Urinary bladder (tissue), 4 donors: ENCODE measurements around the gene KLK6. TPM values are rescaled to one million over a fixed set of nuclear protein-coding genes. Genes with fewer than 3 reads are reported as not detected.

Source experiments
- DNase-seq: peaks from one replicate; pipeline ENCODE4 v3.0.0-alpha.2; 2015; ENCODE audit errors: extremely low spot score
- H3K27ac ChIP-seq: one replicate; pipeline ENCODE4 v1.5.1; 2013; ENCODE audit warnings: low read depth, mild to moderate bottlenecking, moderate library complexity
- H3K36me3 ChIP-seq: one replicate; pipeline ENCODE4 v1.6.1; 2013; ENCODE audit warnings: mild to moderate bottlenecking, moderate library complexity; ENCODE audit not compliant: insufficient read depth
- H3K4me1 ChIP-seq: one replicate; pipeline ENCODE4 v1.6.1; 2013; ENCODE audit warnings: mild to moderate bottlenecking, moderate library complexity; ENCODE audit not compliant: insufficient read depth
- H3K4me3 ChIP-seq: one replicate; pipeline ENCODE4 v1.5.1; 2013; ENCODE audit warnings: low read depth, low read length
- WGBS: extraction: QIAGEN DNeasy Blood & Tissue Kit; methylation state at CpG from one replicate; pipeline ENCODE4 v1.1.7; 2013; 5-methylcytosine and 5-hydroxymethylcytosine counted together
- polyA plus RNA-seq: library from polyadenylated mRNA; stranded (reverse); fragments of 200-250 nt; gene quantifications from one replicate; pipeline ENCODE4 v1.2.3, GENCODE V29; 2013
- total RNA-seq: library from RNA; depleted of rRNA; stranded (reverse); fragments of >200 nt; gene quantifications from one replicate; pipeline ENCODE4 v1.2.3, GENCODE V29; 2014
- donor health status: healthy with polysubstance abuse.
- donor health status: healthy.

KLK6 gene
- not detected for total RNA-seq
- not detected for polyA plus RNA-seq

- H3K27ac ChIP-seq, result no peak within 1 kb of the TSS
- no peak for DNase-seq
- WGBS, result 69% methylated on average over 19 of the region's 19 CpGs
- no peak within 1 kb of the TSS for H3K4me3 ChIP-seq
- H3K4me1 ChIP-seq, result no peaks in the 10 kb centered on the region
- H3K36me3 ChIP-seq, result no peaks in the 10 kb centered on the region
Observed at GRCh38 chr19:50969413-50969760, at the start of gene KLK6. KLK6 (minus strand) TSS chr19:50969591; CDS start chr19:50968104, 1,487 bp downstream.

- H3K27ac ChIP-seq, result no peak overlapping the region
- H3K4me3 ChIP-seq, result no peak overlapping the region
- no peaks in the 10 kb centered on the region for H3K4me1 ChIP-seq
- no peak for DNase-seq
- WGBS, result under 1% methylated on average over 68 of the region's 68 CpGs
- H3K36me3 ChIP-seq, result no peaks in the 10 kb centered on the region
Observed at GRCh38 chr19:51018745-51019543, 49.6 kb upstream of the KLK6 start.

GRCh38 chr19:51016798-51017683 is 47.6 kb upstream of the KLK6 start:
- no peak overlapping the region for H3K27ac ChIP-seq

GRCh38 chr19:51015691-51016267 is 46.4 kb upstream of the KLK6 start:
- no peak overlapping the region for H3K4me3 ChIP-seq
- H3K4me1 ChIP-seq, result no peaks in the 10 kb centered on the region
- no peaks in the 10 kb centered on the region for H3K36me3 ChIP-seq
- 88% methylated on average over 19 of the region's 19 CpGs for WGBS
- no peak overlapping the region for H3K27ac ChIP-seq
- no peak for DNase-seq

More at GRCh38 chr19:51016798-51017683, 47.6 kb upstream of the KLK6 start:
- Histone ChIP-seq H3K36me3 (no peaks in the 10 kb centered on the region), H3K4me3 (no peak overlapping the region), H3K4me1 (no peaks in the 10 kb centered on the region)
- DNase-seq, result no peak
- under 1% methylated on average over 68 of the region's 68 CpGs for WGBS

- 84% methylated on average over 6 of the region's 6 CpGs for WGBS
- Histone ChIP-seq H3K4me1 (no peaks in the 10 kb centered on the region), H3K36me3 (no peaks in the 10 kb centered on the region), H3K4me3 (no peak overlapping the region), H3K27ac (no peak overlapping the region)
- no peak for DNase-seq
Observed at GRCh38 chr19:51014242-51014641, 44.9 kb upstream of the KLK6 start.

- no peak for DNase-seq
- 72% methylated on average over 12 of the region's 12 CpGs for WGBS
- Histone ChIP-seq H3K4me3 (no peak overlapping the region), H3K36me3 (no peaks in the 10 kb centered on the region), H3K27ac (no peak overlapping the region), H3K4me1 (no peaks in the 10 kb centered on the region)
Observed at GRCh38 chr19:51012661-51013190, 43.3 kb upstream of the KLK6 start.

- Histone ChIP-seq H3K36me3 (no peaks in the 10 kb centered on the region), H3K4me3 (no peak overlapping the region), H3K4me1 (no peaks in the 10 kb centered on the region), H3K27ac (no peak overlapping the region)
- WGBS, result 69% methylated on average over 4 of the region's 4 CpGs
- DNase-seq, result no peak
Observed at GRCh38 chr19:51010066-51010795, 40.8 kb upstream of the KLK6 start.

GRCh38 chr19:51009061-51009891 is 39.9 kb upstream of the KLK6 start:
- 71% methylated on average over 19 of the region's 19 CpGs for WGBS
- no peaks in the 10 kb centered on the region for H3K36me3 ChIP-seq
- DNase-seq, result no peak
- no peak overlapping the region for H3K27ac ChIP-seq
- H3K4me3 ChIP-seq, result no peak overlapping the region
- no peaks in the 10 kb centered on the region for H3K4me1 ChIP-seq

GRCh38 chr19:51007488-51007887 is 38.1 kb upstream of the KLK6 start:
- Histone ChIP-seq H3K36me3 (no peaks in the 10 kb centered on the region), H3K27ac (no peak overlapping the region), H3K4me1 (no peaks in the 10 kb centered on the region), H3K4me3 (no peak overlapping the region)
- DNase-seq, result no peak
- WGBS, result 87% methylated on average over 3 of the region's 3 CpGs

- no peaks in the 10 kb centered on the region for H3K4me1 ChIP-seq
- WGBS, result 42% methylated on average over 8 of the region's 8 CpGs
- H3K27ac ChIP-seq, result no peak overlapping the region
- H3K4me3 ChIP-seq, result no peak overlapping the region
- H3K36me3 ChIP-seq, result no peaks in the 10 kb centered on the region
- DNase-seq, result no peak
Observed at GRCh38 chr19:51006406-51006805, 37.0 kb upstream of the KLK6 start.

GRCh38 chr19:51005248-51005647 is 35.9 kb upstream of the KLK6 start:
- no peak overlapping the region for H3K27ac ChIP-seq
- no peaks in the 10 kb centered on the region for H3K36me3 ChIP-seq
- H3K4me1 ChIP-seq, result no peaks in the 10 kb centered on the region
- whole genome bisulfite sequencing, result 84% methylated on average over 1 of the region's 1 CpG
- H3K4me3 ChIP-seq, result no peak overlapping the region
- no peak for DNase-seq

GRCh38 chr19:51003316-51003715 is 33.9 kb upstream of the KLK6 start:
- H3K4me1 ChIP-seq, result no peaks in the 10 kb centered on the region
- H3K36me3 ChIP-seq, result no peaks in the 10 kb centered on the region
- H3K4me3 ChIP-seq, result no peak overlapping the region
- no peak for DNase-seq
- H3K27ac ChIP-seq, result no peak overlapping the region
- WGBS, result 74% methylated on average over 7 of the region's 7 CpGs
